Trophoblast cell (in vitro differentiated cells and primary cell): ENCODE data around the gene VSIG10.

Source experiments
- DNase-seq, 2 donors: peaks; one replicate each; pipeline ENCODE4 v3.0.0-alpha.2; 2016
- H2AFZ ChIP-seq: 2 replicates; pipeline ENCODE4 v1.6.1; 2013; ENCODE audit warnings: low read length, moderate library complexity, mild to moderate bottlenecking; ENCODE audit not compliant: insufficient read depth, poor library complexity
- H2AK5ac ChIP-seq: 2 replicates; pipeline ENCODE4 v1.6.1; 2013; ENCODE audit warnings: mild to moderate bottlenecking, low read length
- H2BK120ac ChIP-seq: 2 replicates; pipeline ENCODE4 v1.6.1; 2013; ENCODE audit warnings: low read length, mild to moderate bottlenecking, moderate library complexity; ENCODE audit not compliant: insufficient read depth, poor library complexity
- H2BK12ac ChIP-seq: 2 replicates; pipeline ENCODE4 v1.6.1; 2013; ENCODE audit warnings: mild to moderate bottlenecking, low read length, moderate library complexity
- H2BK5ac ChIP-seq: 2 replicates; pipeline ENCODE4 v1.6.1; 2013; ENCODE audit warnings: low read length, low read depth, moderate library complexity, mild to moderate bottlenecking; ENCODE audit not compliant: poor library complexity
- H3K14ac ChIP-seq: 2 replicates; pipeline ENCODE4 v1.6.1; 2013; ENCODE audit warnings: mild to moderate bottlenecking, low read length
- H3K18ac ChIP-seq: 2 replicates; pipeline ENCODE4 v1.6.1; 2013; ENCODE audit warnings: mild to moderate bottlenecking, low read length
- H3K23ac ChIP-seq: 2 replicates; pipeline ENCODE4 v1.6.1; 2013; ENCODE audit warnings: low read length
- H3K27ac ChIP-seq: 2 replicates; pipeline ENCODE4 v1.5.1; 2013; ENCODE audit warnings: low read depth, mild to moderate bottlenecking, inconsistent platforms, low read length, moderate library complexity
- H3K27me3 ChIP-seq: 2 replicates; pipeline ENCODE4 v1.6.1; 2013; ENCODE audit warnings: inconsistent platforms, mild to moderate bottlenecking, low read length, moderate library complexity; ENCODE audit not compliant: insufficient read depth
- H3K36me3 ChIP-seq, 2 experiments: 1 replicate in 1 of 2; 2 replicates in 1 of 2; pipeline ENCODE4 v1.6.1; 2013; ENCODE audit warnings: low read length in 2 of 2, mild to moderate bottlenecking in 2 of 2, moderate library complexity in 1 of 2; ENCODE audit not compliant: insufficient read depth in 2 of 2, control insufficient read depth in 1 of 2
- H3K4ac ChIP-seq: 2 replicates; pipeline ENCODE4 v1.6.1; 2013; ENCODE audit warnings: low read depth, mild to moderate bottlenecking, low read length, moderate library complexity
- H3K4me1 ChIP-seq, 2 experiments: 1 replicate in 1 of 2; 2 replicates in 1 of 2; pipeline ENCODE4 v1.6.1; 2013; ENCODE audit warnings: low read length in 2 of 2, mild to moderate bottlenecking in 2 of 2, moderate library complexity in 1 of 2; ENCODE audit not compliant: insufficient read depth in 2 of 2, control insufficient read depth in 1 of 2
- H3K4me2 ChIP-seq: 2 replicates; pipeline ENCODE4 v1.6.1; 2013; ENCODE audit warnings: inconsistent platforms, mild to moderate bottlenecking, low read length, moderate library complexity
- H3K4me3 ChIP-seq: 2 replicates; pipeline ENCODE4 v1.5.1; 2013; ENCODE audit warnings: mild to moderate bottlenecking, low read depth, low read length, inconsistent platforms
- H3K79me1 ChIP-seq: one replicate; pipeline ENCODE4 v1.6.1; 2013; ENCODE audit warnings: low read length
- H3K79me2 ChIP-seq: 2 replicates; pipeline ENCODE4 v1.6.1; 2013; ENCODE audit warnings: low read length, mild to moderate bottlenecking; ENCODE audit not compliant: control insufficient read depth, insufficient read depth, poor library complexity
- H3K9ac ChIP-seq: 2 replicates; pipeline ENCODE4 v1.6.1; 2013; ENCODE audit warnings: mild to moderate bottlenecking, low read length
- H3K9me3 ChIP-seq: 2 replicates; pipeline ENCODE4 v1.6.1; 2013; ENCODE audit warnings: low read depth, mild to moderate bottlenecking, control low read depth, inconsistent platforms, low read length; ENCODE audit not compliant: insufficient read depth
- H4K12ac ChIP-seq: 2 replicates; pipeline ENCODE4 v1.6.1; 2013; ENCODE audit warnings: low read depth, mild to moderate bottlenecking, low read length, moderate library complexity
- H4K8ac ChIP-seq: 2 replicates; pipeline ENCODE4 v1.6.1; 2013; ENCODE audit warnings: low read depth, mild to moderate bottlenecking, low read length, moderate library complexity
- H4K91ac ChIP-seq: one replicate; pipeline ENCODE4 v1.6.1; 2013; ENCODE audit warnings: low read depth, mild to moderate bottlenecking, low read length, moderate library complexity
- WGBS: extraction: QIAGEN DNeasy Blood & Tissue Kit; methylation state at CpG from one replicate; pipeline ENCODE4 v1.1.7; 2013; ENCODE audit warnings: missing lambda C conversion rate; ENCODE audit not compliant: insufficient read length, insufficient coverage; ENCODE audit errors: extremely low coverage; 5-methylcytosine and 5-hydroxymethylcytosine counted together

VSIG10 gene

DNA sequence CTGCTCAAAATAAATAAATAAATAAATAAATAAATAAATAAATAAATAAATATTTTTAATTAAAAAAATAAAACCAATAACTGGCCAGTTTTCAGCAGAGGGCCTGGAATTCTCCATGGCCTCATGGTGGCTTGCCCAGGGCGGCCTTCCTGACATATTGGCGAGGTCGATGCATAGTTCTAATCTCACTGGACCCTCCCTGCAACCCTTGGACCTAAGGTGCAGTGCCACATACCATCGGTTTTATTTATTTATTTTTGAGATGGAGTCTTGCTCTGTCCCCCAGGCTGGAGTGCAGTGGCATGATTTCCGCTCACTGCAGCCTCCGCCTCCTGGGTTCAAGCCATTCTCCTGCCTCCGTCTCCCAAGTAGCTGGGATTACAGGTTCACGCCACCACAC lies 3.9 kb upstream of the VSIG10 start:
- no peak overlapping the region for H4K91ac ChIP-seq
- H3K14ac ChIP-seq = no peak overlapping the region
- no peak overlapping the region for H4K8ac ChIP-seq
- no peak overlapping the region for H3K9ac ChIP-seq
- WGBS = no CpG with 5 or more reads among the region's 8 CpGs
- H2BK5ac ChIP-seq = no peak overlapping the region
- H3K4ac ChIP-seq = no peak overlapping the region
- DNase-seq = no peak
- H2AK5ac ChIP-seq = no peak overlapping the region
- H2BK120ac ChIP-seq = no peak overlapping the region
- no peak overlapping the region for H3K18ac ChIP-seq
- H3K9me3 ChIP-seq = no peaks in the 10 kb centered on the region
- no peak overlapping the region for H2AFZ ChIP-seq
- no peaks in the 10 kb centered on the region for H3K36me3 ChIP-seq
- H4K12ac ChIP-seq = no peak overlapping the region
- no peak overlapping the region for H3K4me3 ChIP-seq
- H3K79me1 ChIP-seq = peaks cover 11% of the 10 kb centered on the region
- no peak overlapping the region for H3K27ac ChIP-seq
- H3K23ac ChIP-seq = no peak overlapping the region
- no peak overlapping the region for H2BK12ac ChIP-seq
- H3K79me2 ChIP-seq = peaks cover 6% of the 10 kb centered on the region
- peaks cover 2 to 6% of the 10 kb centered on the region in 2 experiments for H3K4me1 ChIP-seq
- no peak overlapping the region for H3K4me2 ChIP-seq
- no peaks in the 10 kb centered on the region for H3K27me3 ChIP-seq

DNA sequence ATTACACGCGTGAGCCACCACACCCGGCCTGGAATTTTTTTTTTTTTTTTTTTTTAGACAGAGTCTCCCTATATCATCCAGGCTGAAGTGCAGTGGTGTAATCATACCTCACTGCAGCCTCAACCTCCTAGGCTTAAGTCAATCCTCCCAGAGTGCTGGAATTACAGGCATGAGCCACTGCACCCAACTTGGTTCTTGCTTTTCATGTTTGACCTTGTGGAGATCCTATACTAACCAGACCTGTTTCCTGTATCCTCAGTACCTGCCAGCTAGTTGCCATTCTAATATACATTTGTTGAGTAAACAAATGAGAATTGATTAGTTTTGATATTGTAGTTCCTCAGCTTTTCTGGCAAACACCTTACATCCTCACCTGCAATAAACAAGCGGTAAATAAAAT lies 3.2 kb upstream of the VSIG10 start:
- no peaks in the 10 kb centered on the region for H3K27me3 ChIP-seq
- no peak overlapping the region for H3K23ac ChIP-seq
- no peak overlapping the region for H3K9ac ChIP-seq
- H3K4me1 ChIP-seq = peaks cover 8 to 11% of the 10 kb centered on the region in 2 experiments
- peaks cover 6% of the 10 kb centered on the region for H3K79me2 ChIP-seq
- H2BK5ac ChIP-seq = no peak overlapping the region
- peaks cover 11% of the 10 kb centered on the region for H3K79me1 ChIP-seq
- H2BK12ac ChIP-seq = no peak overlapping the region
- H3K4ac ChIP-seq = no peak overlapping the region
- H3K14ac ChIP-seq = no peak overlapping the region
- H3K4me2 ChIP-seq = no peak overlapping the region
- H3K27ac ChIP-seq = no peak overlapping the region
- H3K18ac ChIP-seq = no peak overlapping the region
- DNase-seq = peak; percentile 77 to 82
- no peak overlapping the region for H4K12ac ChIP-seq
- H2BK120ac ChIP-seq = no peak overlapping the region
- no peak overlapping the region for H3K4me3 ChIP-seq
- no peaks in the 10 kb centered on the region for H3K9me3 ChIP-seq
- no peak overlapping the region for H4K91ac ChIP-seq
- H4K8ac ChIP-seq = no peak overlapping the region
- WGBS = no CpG with 5 or more reads among the region's 4 CpGs
- no peaks in the 10 kb centered on the region for H3K36me3 ChIP-seq
- no peak overlapping the region for H2AK5ac ChIP-seq
- H2AFZ ChIP-seq = no peak overlapping the region

DNA sequence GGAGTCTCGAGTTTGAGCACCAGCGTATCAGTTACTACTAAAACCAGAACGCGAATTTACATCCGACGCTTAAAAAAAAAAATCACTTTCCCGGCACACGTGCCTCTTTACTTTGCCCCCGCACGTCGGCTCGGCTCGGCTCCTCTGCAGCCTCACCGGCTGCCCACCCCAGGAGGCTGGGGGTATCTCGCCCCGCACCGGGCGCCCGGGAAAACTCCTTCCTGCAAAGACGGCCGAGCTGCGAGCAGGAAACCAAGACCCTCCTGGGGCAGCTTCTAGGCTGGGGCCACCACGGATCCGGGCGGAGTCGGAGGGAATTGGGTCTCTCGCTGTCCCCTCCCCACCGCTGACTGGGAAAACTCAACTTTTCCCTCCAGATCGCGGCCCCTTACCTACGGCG lies 610 bp downstream of the VSIG10 start:
- Histone ChIP-seq H4K8ac (peak overlapping the region; percentile 86), H4K91ac (peak overlapping the region; percentile 86), H3K4me2 (peak overlapping the region; percentile 97), H3K4me3 (peak overlapping the region; percentile 80), H3K79me2 (peaks cover 6% of the 10 kb centered on the region), H3K79me1 (peaks cover 11% of the 10 kb centered on the region), H2BK5ac (peak overlapping the region; percentile 83), H3K27ac (peak overlapping the region; percentile 70), H2AFZ (peak overlapping the region; percentile 90), H3K27me3 (no peaks in the 10 kb centered on the region), H3K4ac (peak overlapping the region; percentile 64), H3K9me3 (no peaks in the 10 kb centered on the region), H4K12ac (peak overlapping the region; percentile 90), H3K23ac (no peak overlapping the region), H2BK120ac (peak overlapping the region; percentile 82), H2BK12ac (peak overlapping the region; percentile 77), H3K14ac (peak overlapping the region; percentile 83), H3K36me3 (no peaks in the 10 kb centered on the region), H3K4me1 (peaks cover 17 to 20% of the 10 kb centered on the region in 2 experiments), H2AK5ac (peak overlapping the region; percentile 41), H3K18ac (peak overlapping the region; percentile 92), H3K9ac (peak overlapping the region; percentile 87)
- no CpG with 5 or more reads among the region's 32 CpGs for WGBS
- peak in 1 of 2 donors; percentile 50 for DNase-seq

DNA sequence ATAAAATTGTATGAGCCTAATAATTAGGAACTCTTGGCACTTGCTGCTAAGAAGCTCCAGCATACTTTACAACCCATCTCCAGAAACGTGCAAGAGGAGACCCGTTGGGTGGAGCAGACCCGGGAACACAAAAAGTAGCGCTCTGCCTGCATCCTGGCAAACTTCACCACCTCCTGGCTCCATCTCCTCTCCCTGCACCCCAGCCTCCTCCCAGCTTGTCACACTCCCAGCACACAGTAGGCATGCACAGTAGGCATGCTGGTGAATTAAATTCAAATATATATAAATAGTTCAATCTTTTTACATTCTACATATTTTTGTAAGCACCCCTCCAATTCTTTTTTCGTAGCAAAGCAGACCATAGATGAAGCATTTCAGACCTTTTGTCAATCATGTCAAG lies 1.2 kb downstream of the VSIG10 start:
- H3K4ac ChIP-seq = no peak overlapping the region
- WGBS = no CpG with 5 or more reads among the region's 5 CpGs
- no peak overlapping the region for H4K91ac ChIP-seq

More for the DNA sequence above, 1.2 kb downstream of the VSIG10 start:
- H3K23ac ChIP-seq = no peak overlapping the region
- no peak overlapping the region for H2BK12ac ChIP-seq
- H3K27me3 ChIP-seq = no peaks in the 10 kb centered on the region
- H3K14ac ChIP-seq = no peak overlapping the region
- H3K9ac ChIP-seq = no peak overlapping the region
- no peak overlapping the region for H2BK120ac ChIP-seq
- H3K27ac ChIP-seq = no peak overlapping the region
- H2AK5ac ChIP-seq = no peak overlapping the region
- peaks cover 11% of the 10 kb centered on the region for H3K79me1 ChIP-seq
- H3K79me2 ChIP-seq = peaks cover 6% of the 10 kb centered on the region
- peak overlapping the region; percentile 97 for H3K4me2 ChIP-seq
- H2AFZ ChIP-seq = no peak overlapping the region
- peaks cover 20 to 21% of the 10 kb centered on the region in 2 experiments for H3K4me1 ChIP-seq
- H4K12ac ChIP-seq = no peak overlapping the region
- H3K18ac ChIP-seq = no peak overlapping the region
- no peak overlapping the region for H3K4me3 ChIP-seq
- H3K9me3 ChIP-seq = no peaks in the 10 kb centered on the region
- DNase-seq = no peak
- no peaks in the 10 kb centered on the region for H3K36me3 ChIP-seq
- no peak overlapping the region for H4K8ac ChIP-seq
- no peak overlapping the region for H2BK5ac ChIP-seq
